Lung (tissue), 12 donors: Measurements from ENCODE around the gene CHCHD5. TPM values are rescaled to one million over a fixed set of nuclear protein-coding genes. Genes with fewer than 3 reads are reported as not detected.
"Not testable (repeated sequence)": the region's sequence is repeated elsewhere in the genome, so short reads cannot be mapped to it uniquely, and the experiment has no call there.

ENCODE experiments used
- ATAC-seq: fragments of 200-7000 bp; cut with Tn5 transposase; one replicate; pipeline ENCODE4 v1.9.1; 2020; ENCODE audit warnings: moderate number of reproducible peaks; ENCODE audit not compliant: insufficient read depth, low FRiP score
- DNase-seq, 3 donors: peaks; one replicate each; pipeline ENCODE4 v3.0.0-alpha.2; 2013 to 2017
- H3K27ac ChIP-seq, 2 donors: one replicate each; pipeline ENCODE4 v1.5.1; 2013; ENCODE audit warnings: mild to moderate bottlenecking in 2 of 2, moderate library complexity in 2 of 2, control low read depth in 1 of 2, inconsistent platforms in 1 of 2, low read depth in 1 of 2, low read length in 1 of 2
- H3K27me3 ChIP-seq, 3 donors: one replicate each; pipeline ENCODE4 v1.5.1; 2013; ENCODE audit warnings: low read length in 2 of 3; ENCODE audit not compliant: control insufficient read depth in 3 of 3, insufficient read depth in 3 of 3
- H3K36me3 ChIP-seq, 4 donors: one replicate each; pipeline ENCODE4 v1.5.1; 2013; ENCODE audit warnings: low read length in 4 of 4, mild to moderate bottlenecking in 1 of 4, moderate library complexity in 1 of 4; ENCODE audit not compliant: control insufficient read depth in 4 of 4, insufficient read depth in 4 of 4
- H3K4me1 ChIP-seq, 5 donors: one replicate each; pipeline ENCODE4 v1.5.1; 2013; ENCODE audit warnings: low read length in 5 of 5, mild to moderate bottlenecking in 2 of 5, moderate library complexity in 1 of 5; ENCODE audit not compliant: control insufficient read depth in 5 of 5, insufficient read depth in 5 of 5
- H3K4me3 ChIP-seq: one replicate; pipeline ENCODE4 v1.5.1; 2013; ENCODE audit warnings: mild to moderate bottlenecking, control low read depth, moderate library complexity
- H3K9ac ChIP-seq, 2 donors: one replicate each; pipeline ENCODE4 v1.5.1; 2013; ENCODE audit warnings: low read length in 2 of 2, control low read depth in 1 of 2; ENCODE audit not compliant: insufficient read depth in 1 of 2
- H3K9me3 ChIP-seq, 4 donors: one replicate each; pipeline ENCODE4 v1.5.1; 2013; ENCODE audit warnings: low read length in 3 of 4, mild to moderate bottlenecking in 1 of 4, moderate library complexity in 1 of 4; ENCODE audit not compliant: control insufficient read depth in 4 of 4, insufficient read depth in 3 of 4
- CTCF ChIP-seq: IDR thresholded peaks from 2 replicates; pipeline ENCODE4 v1.5.1; 2012; ENCODE audit warnings: mild to moderate bottlenecking; ENCODE audit errors: control extremely low read depth, extremely low read depth
- WGBS, 2 donors: extraction: QIAGEN DNeasy Blood & Tissue Kit; methylation state at CpG; one replicate each; pipeline ENCODE4 v1.1.7; 2013; 5-methylcytosine and 5-hydroxymethylcytosine counted together
- polyA plus RNA-seq, 2 donors: library from polyadenylated mRNA; stranded (reverse); fragments of 200-250 nt; gene quantifications; one replicate each; pipeline ENCODE4 v1.2.1, GENCODE V29; 2013
- total RNA-seq, 2 donors: library from RNA; depleted of rRNA in 1 of 2; stranded (reverse); fragments of >200 nt in 1 of 2; gene quantifications; one replicate each; pipeline ENCODE4 v1.2.1, GENCODE V29; 2014 to 2021
- donor health status: control.
- donor health status: control.
- donor health status: Bipolar disorder and iron deficiency.
- donor health status: healthy.
- donor health status: DM: yes; HTN: yes; CAD: no.

Gene CHCHD5
- total and polyA plus RNA-seq, 4 donors = 3.0 to 46.6 (median 44.4) TPM

- Histone ChIP-seq H3K4me3 (no peak overlapping the region), H3K27me3 (no peaks in the 10 kb centered on the region), H3K27ac (no peak overlapping the region), H3K4me1 (peaks cover 0 to 4% (median 0%) of the 10 kb centered on the region in 5 donors), H3K9me3 (no peaks in the 10 kb centered on the region), H3K9ac (no peak overlapping the region), H3K36me3 (no peaks in the 10 kb centered on the region)
- TF ChIP-seq CTCF = no peak
- WGBS, 2 donors = 79 to 81% methylated on average over 13 of the region's 13 CpGs
- DNase-seq (peak in 1 of 3 donors; percentile 17), ATAC-seq (no peak)
Observed at GRCh38 chr2:112614201-112614840, 29.9 kb downstream of the CHCHD5 start.

DNA sequence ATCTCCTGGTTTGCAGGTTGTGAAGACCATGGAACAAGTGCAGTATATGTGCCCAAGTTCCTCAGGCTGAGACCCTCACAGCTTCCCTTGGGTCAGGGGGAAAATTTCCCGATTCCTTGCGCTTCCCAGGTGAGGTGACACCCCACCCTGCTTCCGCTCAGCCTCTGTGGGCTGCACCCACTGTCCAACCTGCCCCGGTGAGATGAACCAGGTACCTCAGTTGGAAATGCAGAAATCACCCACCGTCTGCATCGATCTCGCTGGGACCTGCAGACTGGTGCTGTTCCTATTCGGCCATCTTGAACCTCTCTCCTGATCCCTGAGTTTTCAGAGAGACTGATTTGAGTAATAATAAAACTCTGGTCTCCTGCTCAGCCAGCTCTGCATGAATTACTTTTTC is 30.6 kb downstream of the CHCHD5 start:
- Histone ChIP-seq H3K4me3 (no peak overlapping the region), H3K9ac (no peak overlapping the region), H3K9me3 (no peaks in the 10 kb centered on the region), H3K27me3 (no peaks in the 10 kb centered on the region), H3K36me3 (no peaks in the 10 kb centered on the region), H3K27ac (no peak overlapping the region), H3K4me1 (peaks cover 0 to 4% (median 0%) of the 10 kb centered on the region in 5 donors)
- ATAC-seq (no peak), DNase-seq (no peak)
- WGBS, 2 donors = 97 to 98% methylated on average over 8 of the region's 8 CpGs
- TF ChIP-seq CTCF = no peak

DNA sequence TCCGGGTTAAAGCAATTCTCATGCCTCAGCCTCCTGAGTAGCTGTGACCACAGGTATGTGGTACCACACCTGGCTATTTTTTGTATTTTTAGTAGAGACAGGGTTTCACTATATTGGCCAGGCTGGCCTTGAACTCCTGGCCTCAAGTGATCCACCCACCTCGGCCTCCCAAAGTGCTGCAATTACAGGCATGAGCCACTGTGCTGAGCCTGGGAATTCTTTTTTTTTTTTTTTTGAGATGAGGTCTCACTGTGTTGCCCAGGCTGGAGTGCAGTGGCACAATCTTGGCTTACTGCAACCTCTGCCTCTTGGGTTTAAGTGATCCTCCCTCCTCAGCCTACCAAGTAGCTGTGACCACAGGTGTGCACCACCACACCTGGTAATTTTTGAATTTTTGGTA is 31.4 kb downstream of the CHCHD5 start:
- not testable (repeated sequence) for H3K27me3 ChIP-seq, H3K36me3 ChIP-seq, H3K9ac ChIP-seq, H3K27ac ChIP-seq, H3K4me1 ChIP-seq, DNase-seq, H3K9me3 ChIP-seq, H3K4me3 ChIP-seq, ATAC-seq
- 93 to 94% methylated on average over 2 of the region's 2 CpGs for WGBS, 2 donors

GRCh38 chr2:112618383-112618782 is 34.0 kb downstream of the CHCHD5 start:
- no peak overlapping the region for H3K9ac ChIP-seq
- no peak for TF ChIP-seq CTCF
- 53 to 80% methylated on average over 5 to 6 of the region's 6 CpGs for WGBS, 2 donors
- no peak for ATAC-seq
- H3K36me3 ChIP-seq = no peaks in the 10 kb centered on the region
- no peaks in the 10 kb centered on the region for H3K9me3 ChIP-seq
- no peak for DNase-seq
- no peak overlapping the region for H3K27ac ChIP-seq
- no peak overlapping the region for H3K4me3 ChIP-seq
- H3K27me3 ChIP-seq = no peaks in the 10 kb centered on the region
- H3K4me1 ChIP-seq = peaks cover 0 to 4% (median 0%) of the 10 kb centered on the region in 5 donors
